Erythroblast (primary cell): ENCODE results near the gene CDH24.

Source experiments
- GATA1 ChIP-seq: IDR thresholded peaks from 2 replicates; pipeline ENCODE4 v1.6.1; 2011; ENCODE audit warnings: low read depth, mild to moderate bottlenecking, control low read depth, low read length, moderate library complexity
- POLR2A ChIP-seq: IDR thresholded peaks from 2 replicates; pipeline ENCODE4 v1.6.1; 2011; ENCODE audit warnings: mild to moderate bottlenecking, low read length

- no peak for TF ChIP-seq POLR2A
- TF ChIP-seq GATA1: no peak
Measured at GRCh38 chr14:23045419-23046357, 11.6 kb downstream of the CDH24 start.
